HCT116 (cell line): ENCODE data around the gene CCBE1. TPM values are rescaled to one million over a fixed set of nuclear protein-coding genes. Genes with fewer than 3 reads are reported as not detected.

Experiments used
- ATAC-seq: fragments of 200-7000 bp; cut with Tn5 transposase; 2 replicates; pipeline ENCODE4 v1.9.1; 2020; ENCODE audit warnings: mild to moderate bottlenecking, moderate library complexity
- BruUV-seq: library from RNA; stranded (reverse); fragments of 400-500 nt; replicated peaks from 2 replicates; lab custom pipeline; 2021; lab: Mats Ljungman, UMichigan
- CTCF ChIA-PET: fragments of 300-600 bp; sonication (Branson Sonifier 250); formaldehyde crosslinking; loops from one replicate; lab custom pipeline; 2021; ENCODE audit warnings: antibody characterized with exemption; lab: Charles Lee
- POLR2A ChIA-PET: fragments of 300-600, 350-600 bp; sonication (Branson Sonifier 250); formaldehyde crosslinking; loops from one replicate; lab custom pipeline; 2021; ENCODE audit warnings: antibody characterized with exemption; lab: Charles Lee
- RAD21 ChIA-PET, 2 experiments: fragments of 300-600 bp; sonication (Branson Sonifier 250); formaldehyde crosslinking; loops; one replicate each; lab custom pipeline; 2023; ENCODE audit warnings: low total read pairs in 2 of 2; ENCODE audit not compliant: uncharacterized antibody in 2 of 2, unreplicated experiment in 2 of 2, low non-redundant PET in 1 of 2; lab: Charles Lee
- DNase-seq: peaks from one replicate; pipeline ENCODE4 v3.0.0-alpha.2; 2010; ENCODE audit warnings: low read depth, low spot score
- H2AFZ ChIP-seq: fragments of 200-600 bp; shearing (Covaris generic), sonication (generic); 2 replicates; pipeline ENCODE4 v1.6.1; 2017; ENCODE audit warnings: low read depth, mixed run types, mixed read lengths, antibody characterized with exemption, low read length; ENCODE audit not compliant: poor library complexity, severe bottlenecking
- H3K27ac ChIP-seq: 2 replicates; pipeline ENCODE4 v1.5.1; 2012; ENCODE audit warnings: low read depth, low read length
- H3K27me3 ChIP-seq: fragments of 200-600 bp; sonication (generic); 2 replicates; pipeline ENCODE4 v1.6.1; 2016; ENCODE audit warnings: mixed run types, low read length, mixed read lengths; ENCODE audit not compliant: insufficient read depth
- H3K36me3 ChIP-seq, 2 experiments: fragments of 200-500 bp in 1 of 2; fragments of 200-600 bp in 1 of 2; sonication (Bioruptor generic) in 1 of 2; sonication (generic) in 1 of 2; 2 replicates each; pipeline versions ENCODE4 v1.5.1 to v1.6.1; 2014 to 2016; ENCODE audit warnings: low read length in 2 of 2, inconsistent platforms in 1 of 2, mixed read lengths in 1 of 2, mixed run types in 1 of 2; ENCODE audit not compliant: insufficient read depth in 2 of 2, control insufficient read depth in 1 of 2
- H3K4me1 ChIP-seq, 2 experiments: fragments of 200-600 bp in 1 of 2; sonication (generic) in 1 of 2; 2 replicates each; pipeline versions ENCODE4 v1.5.1 to v1.6.1; 2012 to 2017; ENCODE audit warnings: low read length in 2 of 2, inconsistent platforms in 1 of 2, mild to moderate bottlenecking in 1 of 2, mixed read lengths in 1 of 2, mixed run types in 1 of 2, moderate library complexity in 1 of 2; ENCODE audit not compliant: insufficient read depth in 2 of 2, control insufficient read depth in 1 of 2
- H3K4me2 ChIP-seq: fragments of 200-600 bp; sonication (generic); 2 replicates; pipeline ENCODE4 v1.6.1; 2017; ENCODE audit warnings: mixed run types, low read length, mixed read lengths
- H3K4me3 ChIP-seq, 2 experiments: fragments of 200-600 bp in 1 of 2; sonication (generic) in 1 of 2; replicated peaks in 1 of 2; 2 replicates each; pipeline ENCODE4 v1.5.1; 2011 to 2016; ENCODE audit warnings: low read length in 2 of 2, control low read depth in 1 of 2, low read depth in 1 of 2, mild to moderate bottlenecking in 1 of 2, mixed read lengths in 1 of 2, mixed run types in 1 of 2
- H3K79me2 ChIP-seq: fragments of 200-600 bp; sonication (generic); 2 replicates; pipeline ENCODE4 v1.6.1; 2017; ENCODE audit warnings: mild to moderate bottlenecking, mixed run types, low read length, moderate library complexity, mixed read lengths; ENCODE audit not compliant: insufficient read depth
- H3K9ac ChIP-seq: fragments of 200-600 bp; sonication (generic); 2 replicates; pipeline ENCODE4 v1.6.1; 2016; ENCODE audit warnings: low read length, mixed read lengths
- H3K9me2 ChIP-seq: fragments of 200-600 bp; sonication (generic), shearing (Covaris generic); 2 replicates; pipeline ENCODE4 v1.6.1; 2017; ENCODE audit warnings: mixed run types, mild to moderate bottlenecking, moderate library complexity; ENCODE audit not compliant: insufficient read depth
- H3K9me3 ChIP-seq, 2 experiments: fragments of 200-500 bp in 1 of 2; fragments of 200-600 bp in 1 of 2; sonication (Bioruptor generic) in 1 of 2; sonication (generic) in 1 of 2; 2 replicates each; pipeline ENCODE4 v1.6.1; 2014 to 2017; ENCODE audit warnings: low read length in 2 of 2, mixed read lengths in 2 of 2, inconsistent platforms in 1 of 2, low read depth in 1 of 2, mild to moderate bottlenecking in 1 of 2, mixed run types in 1 of 2, moderate library complexity in 1 of 2; ENCODE audit not compliant: control insufficient read depth in 1 of 2, insufficient read depth in 1 of 2
- H4K20me1 ChIP-seq: fragments of 200-600 bp; sonication (generic), shearing (Covaris generic); 2 replicates; pipeline ENCODE4 v1.6.1; 2017; ENCODE audit warnings: mixed run types, mild to moderate bottlenecking, moderate library complexity; ENCODE audit not compliant: insufficient read depth
- ATF3 ChIP-seq: IDR thresholded peaks from 2 replicates; pipeline ENCODE4 v1.6.1; 2012
- CBX3 ChIP-seq: IDR thresholded peaks from 2 replicates; pipeline ENCODE4 v1.6.1; 2012; ENCODE audit warnings: low read depth
- CEBPB ChIP-seq: IDR thresholded peaks from 2 replicates; pipeline ENCODE4 v1.6.1; 2012; ENCODE audit warnings: low read depth
- EGR1 ChIP-seq: IDR thresholded peaks from 2 replicates; pipeline ENCODE4 v1.6.1; 2012; ENCODE audit warnings: low read depth
- ELF1 ChIP-seq: IDR thresholded peaks from 2 replicates; pipeline ENCODE4 v1.6.1; 2012; ENCODE audit warnings: low read depth, borderline replicate concordance
- EZH2 ChIP-seq: fragments of 200-600 bp; sonication (generic); IDR thresholded peaks from 2 replicates; pipeline ENCODE4 v1.6.1; 2017; ENCODE audit warnings: antibody characterized with exemption, mixed run types
- EZH2phosphoT487 ChIP-seq: fragments of 200-600 bp; IDR thresholded peaks from 2 replicates; pipeline ENCODE4 v1.6.1; 2018; ENCODE audit warnings: antibody characterized with exemption, borderline replicate concordance
- FOSL1 ChIP-seq: IDR thresholded peaks from 2 replicates; pipeline ENCODE4 v1.6.1; 2012; ENCODE audit warnings: low read depth
- MAX ChIP-seq: IDR thresholded peaks from 2 replicates; pipeline ENCODE4 v1.6.1; 2012
- POLR2A ChIP-seq: IDR thresholded peaks from 2 replicates; pipeline ENCODE4 v1.7.0; 2011; ENCODE audit warnings: borderline replicate concordance; ENCODE audit not compliant: insufficient read depth, insufficient read length; ENCODE audit errors: extremely low read depth
- POLR2AphosphoS5 ChIP-seq: IDR thresholded peaks from 2 replicates; pipeline ENCODE4 v1.6.1; 2011; ENCODE audit warnings: mild to moderate bottlenecking, low read depth, low read length, moderate library complexity
- RAD21 ChIP-seq: IDR thresholded peaks from 2 replicates; pipeline ENCODE4 v1.6.1; 2012; ENCODE audit warnings: low read depth, mild to moderate bottlenecking
- REST ChIP-seq: IDR thresholded peaks from 2 replicates; pipeline ENCODE4 v1.6.1; 2012; ENCODE audit warnings: low read depth
- SIN3A ChIP-seq: IDR thresholded peaks from 2 replicates; pipeline ENCODE4 v1.6.1; 2012; ENCODE audit warnings: low read depth
- SP1 ChIP-seq: IDR thresholded peaks from 2 replicates; pipeline ENCODE4 v1.6.1; 2012; ENCODE audit warnings: low read depth
- SRF ChIP-seq: IDR thresholded peaks from 2 replicates; pipeline ENCODE4 v1.6.1; 2012; ENCODE audit warnings: low read depth
- ZBTB33 ChIP-seq: IDR thresholded peaks from 2 replicates; pipeline ENCODE4 v1.6.1; 2011; ENCODE audit warnings: mild to moderate bottlenecking, low read length, moderate library complexity; ENCODE audit not compliant: insufficient replicate concordance; ENCODE audit errors: extremely low read depth
- ZFX ChIP-seq: fragments of 450-650 bp; IDR thresholded peaks from 2 replicates; pipeline ENCODE4 v1.6.1; 2017
- intact Hi-C: fragments of 100-400 bp; cut with micrococcal nuclease; formaldehyde crosslinking; loops from 2 replicates; pipeline ENCODE4 v1.10.0; 2022
- total RNA-seq: library from RNA; stranded (reverse); gene quantifications from one replicate; pipeline ENCODE4 v1.2.1, GENCODE V29; 2021; ENCODE audit not compliant: unreplicated experiment

CCBE1 gene
- total RNA-seq, 1 experiment from 2014 or later: 0.84 TPM

- H4K20me1 ChIP-seq: no peaks in the 10 kb centered on the region
- no peaks in the 10 kb centered on the region for H3K36me3 ChIP-seq
- ChIA-PET POLR2A (no interaction called here), RAD21 (no interaction called here), CTCF (no interaction called here)
- no peak overlapping the region for H3K4me3 ChIP-seq
- H3K9me2 ChIP-seq: no peaks in the 10 kb centered on the region
- no TSS peak for BruUV-seq
- ATAC-seq: peak; percentile 53
- TF ChIP-seq FOSL1 (no peak), REST (no peak), SP1 (no peak), EGR1 (no peak), SIN3A (no peak), POLR2A (no peak), CBX3 (no peak), POLR2AphosphoS5 (no peak), ATF3 (no peak), MAX (no peak), EZH2 (no peak), RAD21 (no peak), SRF (no peak), ZBTB33 (no peak), ZFX (no peak), ELF1 (no peak), EZH2phosphoT487 (no peak), CEBPB (no peak)
- H3K27ac ChIP-seq: no peak overlapping the region
- peaks cover 14% of the 10 kb centered on the region for H3K27me3 ChIP-seq
- H3K9me3 ChIP-seq: no peaks in the 10 kb centered on the region
- intact Hi-C loops: no loop called here
- H3K4me2 ChIP-seq: no peak overlapping the region
- no peak for DNase-seq
- no peak overlapping the region for H3K9ac ChIP-seq
- peak overlapping the region; percentile 86 for H2AFZ ChIP-seq
- no peaks in the 10 kb centered on the region for H3K79me2 ChIP-seq
- H3K4me1 ChIP-seq: no peaks in the 10 kb centered on the region
These were observed 280.4 kb downstream of the CCBE1 start for GRCh38 chr18:59416818-59417217.
